K562 (cell line): ENCODE results near the gene MYO18A. TPM values are rescaled to one million over a fixed set of nuclear protein-coding genes. Genes with fewer than 3 reads are reported as not detected.

Experiments
- ATF1 ChIP-seq, 2 experiments: fragments of 450-650 bp in 1 of 2; IDR thresholded peaks; 2 replicates each; pipeline ENCODE4 v1.6.1; 2016; ENCODE audit warnings: missing compliant biosample characterization in 1 of 2, missing genetic modification characterization in 1 of 2
- CGGBP1 ChIP-seq: fragments of 250-450 bp; sonication (Bioruptor Pico); IDR thresholded peaks from 2 replicates; pipeline ENCODE4 v1.9.0; 2021; ENCODE audit warnings: mild to moderate bottlenecking
- E2F1 ChIP-seq: sonication (generic); formaldehyde crosslinking; IDR thresholded peaks from 2 replicates; pipeline ENCODE4 v1.8.1; 2023; ENCODE audit warnings: mild to moderate bottlenecking, missing genetic modification reagents, moderate library complexity
- ELF2 ChIP-seq: fragments of 250-450 bp; sonication (Bioruptor Pico); IDR thresholded peaks from 2 replicates; pipeline ENCODE4 v1.5.0; 2021; ENCODE audit warnings: mild to moderate bottlenecking
- ELF4 ChIP-seq: fragments of 450-650 bp; formaldehyde crosslinking; IDR thresholded peaks from 2 replicates; pipeline ENCODE4 v1.4.0; 2022; ENCODE audit warnings: missing genetic modification characterization
- HEY1 ChIP-seq: fragments of 250-450 bp; sonication (Bioruptor Pico); IDR thresholded peaks from 2 replicates; pipeline ENCODE4 v1.5.0; 2020; ENCODE audit warnings: mild to moderate bottlenecking, moderate library complexity, borderline replicate concordance
- HMGXB4 ChIP-seq: sonication (generic); formaldehyde crosslinking; IDR thresholded peaks from 2 replicates; pipeline ENCODE4 v1.8.1; 2023; ENCODE audit warnings: mild to moderate bottlenecking, missing genetic modification reagents
- NFIC ChIP-seq: fragments of 450-650 bp; IDR thresholded peaks from 2 replicates; pipeline ENCODE4 v1.6.1; 2017; ENCODE audit warnings: mild to moderate bottlenecking, inconsistent platforms
- NFYB ChIP-seq: IDR thresholded peaks from 2 replicates; pipeline ENCODE4 v1.6.1; 2011; ENCODE audit warnings: mild to moderate bottlenecking, moderate library complexity; ENCODE audit not compliant: insufficient read length; ENCODE audit errors: extremely low read depth
- NR2C2 ChIP-seq, 2 experiments: fragments of 200-800 bp in 1 of 2; sonication (Bioruptor generic) in 1 of 2; sonication (generic) in 1 of 2; formaldehyde crosslinking in 1 of 2; IDR thresholded peaks; 2 replicates each; pipeline versions ENCODE4 v1.6.1 to v1.8.0; 2016 to 2022; ENCODE audit warnings: mild to moderate bottlenecking in 1 of 2, missing compliant biosample characterization in 1 of 2, missing genetic modification characterization in 1 of 2, missing genetic modification reagents in 1 of 2
- POLR2A ChIP-seq: fragments of 450-650 bp; conservative IDR thresholded peaks from 2 replicates; pipeline ENCODE4 v1.6.1; 2016
- RFX5 ChIP-seq: IDR thresholded peaks from 2 replicates; pipeline ENCODE4 v1.6.1; 2011; ENCODE audit warnings: low read depth, mild to moderate bottlenecking, improper control_type of control experiment, low read length
- SIN3B ChIP-seq: fragments of 450-650 bp; IDR thresholded peaks from 2 replicates; pipeline ENCODE4 v1.6.1; 2017; ENCODE audit warnings: low read depth, mild to moderate bottlenecking, moderate library complexity
- SPI1 ChIP-seq: IDR thresholded peaks from 2 replicates; pipeline ENCODE4 v1.6.1; 2011; ENCODE audit warnings: low read depth, low read length, control low read depth, borderline replicate concordance
- THRA ChIP-seq: fragments of 450-650 bp; IDR thresholded peaks from 2 replicates; pipeline ENCODE4 v1.6.1; 2017; ENCODE audit warnings: mild to moderate bottlenecking, moderate library complexity
- ZEB2 ChIP-seq: fragments of 450-650 bp; IDR thresholded peaks from 2 replicates; pipeline ENCODE4 v1.6.1; 2016
- ZNF232 ChIP-seq: sonication (generic); formaldehyde crosslinking; IDR thresholded peaks from 2 replicates; pipeline ENCODE4 v1.8.0; 2022; ENCODE audit warnings: mild to moderate bottlenecking, missing genetic modification reagents
- ZNF253 ChIP-seq: fragments of 250-450 bp; sonication (Bioruptor Pico); conservative IDR thresholded peaks from 2 replicates; pipeline ENCODE4 v1.6.1; 2021; ENCODE audit warnings: mild to moderate bottlenecking
- ZNF589 ChIP-seq: fragments of 200-800 bp; sonication (Bioruptor generic); IDR thresholded peaks from 2 replicates; pipeline ENCODE4 v1.6.1; 2016; ENCODE audit warnings: low read depth, missing genetic modification characterization, missing compliant biosample characterization
- polyA plus RNA-seq, 8 experiments: library from polyadenylated mRNA; depleted of rRNA in 4 of 8; stranded (reverse) in 5 of 8; unstranded in 3 of 8; fragments of >200 nt; fragmentation: Nextera tagmentation in 2 of 8; fragmentation: Illumina TruSeq in 1 of 8; extraction: Ambion mirVana in 2 of 8; extraction: Trizol in 1 of 8; gene quantifications; 2 replicates each; pipeline versions ENCODE4 v1.2.1 to v1.2.3, GENCODE V29; 2011 to 2014; ENCODE audit warnings: inconsistent platforms in 1 of 8, missing spikeins in 1 of 8
- total RNA-seq, 7 experiments: library from RNA; depleted of rRNA in 6 of 7; stranded (reverse); fragments of >200 nt in 6 of 7; fragmentation: Illumina TruSeq in 2 of 7; extraction: Trizol in 2 of 7; gene quantifications; 2 replicates each; pipeline versions ENCODE4 v1.2.1 to v1.2.3, GENCODE V29; 2011 to 2021; ENCODE audit warnings: low replicate concordance in 1 of 7

Gene MYO18A
- total and polyA plus RNA-seq, 9 of the 15 experiments (the other 6 are each of a cell fraction or from before 2014, with no cell fraction given), result 2.5 to 65.4 (median 17.1) TPM

GRCh38 chr17:29176558-29177351 lies 3.4 kb downstream of the MYO18A start (continued):
- TF ChIP-seq CGGBP1 (CRISPR knock-in tag) (no peak), ELF4 (CRISPR knock-in tag) (no peak), POLR2A (peak; percentile 66; the same call in 1 of the 2 replicates), ZNF253 (CRISPR knock-in tag) (no peak), ATF1 (CRISPR knock-in tag; IDR thresholded peaks at IDR 0.05) (no peak), ATF1 (tag; IDR thresholded peaks at IDR 0.05) (peak; percentile 67; the same call in 1 of the 2 replicates), ZEB2 (peak; percentile 96), E2F1 (no peak), NFYB (no peak), SIN3B (no peak; the same call in 1 of the 2 replicates), HEY1 (no peak), ZNF589 (peak; percentile 22; the same call in 1 of the 2 replicates), HMGXB4 (CRISPR knock-in tag) (no peak), ELF2 (CRISPR knock-in tag) (no peak), ZNF232 (no peak), THRA (no peak), NR2C2 (CRISPR knock-in tag; IDR thresholded peaks at IDR 0.05) (no peak), NR2C2 (tag; IDR thresholded peaks at IDR 0.05) (peak; percentile 83), SPI1 (no peak), NFIC (peak; percentile 66; the same call in 1 of the 2 replicates), RFX5 (no peak)
